IMR-90 (cell line): ENCODE results near the gene PSMG3. TPM values are rescaled to one million over a fixed set of nuclear protein-coding genes. Genes with fewer than 3 reads are reported as not detected.

ENCODE experiments used
- ATAC-seq: fragments of 200-7000 bp; cut with Tn5 transposase; 2 replicates; pipeline ENCODE4 v1.9.1; 2020; ENCODE audit warnings: low read depth, mild to moderate bottlenecking, moderate library complexity
- BruUV-seq: library from RNA; stranded (reverse); fragments of 400-500 nt; replicated peaks from 2 replicates; lab custom pipeline; 2021; lab: Mats Ljungman, UMichigan
- CTCF ChIA-PET: fragments of 300-600 bp; formaldehyde crosslinking; extraction: SDS; loops from one replicate; lab custom pipeline; 2021; ENCODE audit warnings: antibody characterized with exemption; lab: Yijun Ruan, JAX
- POLR2A ChIA-PET: fragments of 300-600 bp; sonication (Branson Sonifier 250); formaldehyde crosslinking; loops from one replicate; lab custom pipeline; 2022; ENCODE audit warnings: antibody characterized with exemption; ENCODE audit not compliant: unreplicated experiment; lab: Charles Lee
- DNase-seq: peaks from one replicate; pipeline ENCODE4 v3.0.0; 2013
- H2AFZ ChIP-seq: replicated peaks from 2 replicates; pipeline ENCODE3; 2013; ENCODE audit warnings: low read length, mild to moderate bottlenecking; ENCODE audit not compliant: poor library complexity
- H2AK5ac ChIP-seq: 2 replicates; pipeline ENCODE4 v1.6.1; 2013; ENCODE audit warnings: low read depth, low read length, inconsistent platforms
- H2AK9ac ChIP-seq: replicated peaks from 2 replicates; pipeline ENCODE3; 2013; ENCODE audit warnings: mild to moderate bottlenecking, low read depth, low read length, moderate library complexity; ENCODE audit not compliant: poor library complexity
- H2BK120ac ChIP-seq: 2 replicates; pipeline ENCODE4 v1.6.1; 2013; ENCODE audit warnings: low read depth, low read length, inconsistent platforms
- H2BK15ac ChIP-seq: 3 replicates; pipeline ENCODE4 v1.6.1; 2013; ENCODE audit warnings: low read depth, low read length, inconsistent platforms
- H2BK20ac ChIP-seq: 2 replicates; pipeline ENCODE4 v1.6.1; 2013; ENCODE audit warnings: low read depth, mild to moderate bottlenecking, inconsistent platforms, low read length, moderate library complexity
- H2BK5ac ChIP-seq: 2 replicates; pipeline ENCODE4 v1.6.1; 2013; ENCODE audit warnings: mild to moderate bottlenecking, low read depth, low read length, inconsistent platforms; ENCODE audit not compliant: poor library complexity, severe bottlenecking
- H3K14ac ChIP-seq: replicated peaks from 2 replicates; pipeline ENCODE4 v1.6.1; 2013; ENCODE audit warnings: low read depth, low read length, inconsistent platforms
- H3K18ac ChIP-seq: 2 replicates; pipeline ENCODE4 v1.6.1; 2013; ENCODE audit warnings: low read depth, low read length, control low read depth
- H3K23ac ChIP-seq: 2 replicates; pipeline ENCODE4 v1.6.1; 2013; ENCODE audit warnings: low read depth, low read length, inconsistent platforms
- H3K27ac ChIP-seq: 2 replicates; pipeline ENCODE4 v1.5.1; 2013; ENCODE audit warnings: mild to moderate bottlenecking, control low read depth, low read length; ENCODE audit not compliant: insufficient read depth
- H3K27me3 ChIP-seq: 2 replicates; pipeline ENCODE4 v1.6.1; 2013; ENCODE audit warnings: low read length; ENCODE audit not compliant: control insufficient read depth, insufficient read depth
- H3K36me3 ChIP-seq: 2 replicates; pipeline ENCODE4 v1.6.1; 2013; ENCODE audit warnings: low read length, mixed read lengths; ENCODE audit not compliant: control insufficient read depth, insufficient read depth
- H3K4ac ChIP-seq: 2 replicates; pipeline ENCODE4 v1.6.1; 2013; ENCODE audit warnings: low read depth, low read length, inconsistent platforms
- H3K4me1 ChIP-seq: 2 replicates; pipeline ENCODE4 v1.6.1; 2013; ENCODE audit warnings: low read length, mixed read lengths; ENCODE audit not compliant: control insufficient read depth, insufficient read depth
- H3K4me2 ChIP-seq: 2 replicates; pipeline ENCODE4 v1.6.1; 2013; ENCODE audit warnings: low read depth, mild to moderate bottlenecking, control low read depth, low read length, moderate library complexity
- H3K4me3 ChIP-seq: 2 replicates; pipeline ENCODE4 v1.5.1; 2013; ENCODE audit warnings: low read depth, mild to moderate bottlenecking, control low read depth, low read length, moderate library complexity; ENCODE audit not compliant: insufficient read depth
- H3K56ac ChIP-seq: 2 replicates; pipeline ENCODE4 v1.6.1; 2013; ENCODE audit warnings: low read length, inconsistent platforms; ENCODE audit not compliant: insufficient read depth; ENCODE audit errors: extremely low read depth
- H3K79me1 ChIP-seq, 2 experiments: 2 replicates each; pipeline ENCODE4 v1.6.1; 2013; ENCODE audit warnings: low read length in 2 of 2, inconsistent platforms in 1 of 2, low read depth in 1 of 2
- H3K9ac ChIP-seq: 2 replicates; pipeline ENCODE4 v1.6.1; 2013; ENCODE audit warnings: low read depth, low read length, control low read depth
- H3K9me1 ChIP-seq: 2 replicates; pipeline ENCODE4 v1.6.1; 2013; ENCODE audit warnings: low read length, inconsistent platforms; ENCODE audit not compliant: insufficient read depth
- H3K9me3 ChIP-seq: 2 replicates; pipeline ENCODE4 v1.6.1; 2013; ENCODE audit warnings: low read length; ENCODE audit not compliant: control insufficient read depth, insufficient read depth
- H4K20me1 ChIP-seq: 2 replicates; pipeline ENCODE4 v1.6.1; 2013; ENCODE audit warnings: low read length, inconsistent platforms; ENCODE audit not compliant: insufficient read depth
- H4K5ac ChIP-seq: 2 replicates; pipeline ENCODE4 v1.6.1; 2013; ENCODE audit warnings: mild to moderate bottlenecking, low read depth, low read length, control low read depth
- H4K8ac ChIP-seq, 2 experiments: 2 replicates each; pipeline ENCODE4 v1.6.1; 2013; ENCODE audit warnings: low read depth in 2 of 2, low read length in 2 of 2, control low read depth in 1 of 2, inconsistent platforms in 1 of 2
- H4K91ac ChIP-seq: 2 replicates; pipeline ENCODE4 v1.6.1; 2013; ENCODE audit warnings: low read depth, low read length, inconsistent platforms; ENCODE audit not compliant: insufficient read depth
- CEBPB ChIP-seq: IDR thresholded peaks from 2 replicates; pipeline ENCODE4 v1.6.1; 2012; ENCODE audit warnings: low read depth, low read length, improper control_type of control experiment
- FOS ChIP-seq: fragments of 150-350 bp; IDR thresholded peaks from 2 replicates; pipeline ENCODE4 v1.6.1; 2016; ENCODE audit warnings: low read depth, low read length
- MXI1 ChIP-seq: IDR thresholded peaks from 2 replicates; pipeline ENCODE4 v1.6.1; 2012; ENCODE audit warnings: low read depth, mild to moderate bottlenecking, low read length, moderate library complexity, borderline replicate concordance
- USF2 ChIP-seq: fragments of 150-350 bp; IDR thresholded peaks from 2 replicates; pipeline ENCODE4 v1.6.1; 2017; ENCODE audit warnings: mild to moderate bottlenecking, antibody characterized with exemption, low read length, low read depth
- WGBS, 2 experiments: methylation state at CpG; one replicate each; pipeline versions ENCODE4 v1.1.5 to v1.1.7; 2013; ENCODE audit warnings: missing lambda C conversion rate in 2 of 2; ENCODE audit not compliant: insufficient read length in 1 of 2; ENCODE audit errors: extremely low coverage in 2 of 2; 5-methylcytosine and 5-hydroxymethylcytosine counted together
- dilution Hi-C: fragments of 300-500 bp; cut with HindIII; formaldehyde crosslinking; loops from one replicate; pipeline ENCODE4 v1.14.3; 2018; ENCODE audit warnings: low sequenced_read_pairs; ENCODE audit not compliant: unreplicated experiment
- in situ Hi-C: fragments of 300-500 bp; cut with MboI; formaldehyde crosslinking; loops from 3 replicates; pipeline ENCODE4 v1.14.3; 2019; ENCODE audit warnings: low sequenced_read_pairs, inconsistent platforms, mixed read lengths
- intact Hi-C: fragments of 100-400 bp; cut with micrococcal nuclease; formaldehyde crosslinking; loops from 2 replicates; pipeline ENCODE4 v1.10.0; 2022
- polyA plus RNA-seq, 3 experiments: library from polyadenylated mRNA; depleted of rRNA; stranded (reverse); fragments of >200 nt; gene quantifications; 2 replicates each; pipeline ENCODE4 v1.2.3, GENCODE V29; 2012; ENCODE audit warnings: low replicate concordance in 1 of 3
- total RNA-seq: library from RNA; depleted of rRNA; stranded (reverse); fragments of >200 nt; gene quantifications from 2 replicates; pipeline ENCODE4 v1.2.3, GENCODE V29; 2012

PSMG3 gene
- total and polyA plus RNA-seq, 2 of the 4 experiments (the other 2 are of a cell fraction) = 37.3 to 54.1 TPM

- Histone ChIP-seq H3K4me2 (no peak overlapping the region), H3K4ac (peak overlapping the region; percentile 57; the same call in 1 of the 2 replicates), H4K91ac (no peak overlapping the region), H3K23ac (no peak overlapping the region), H3K9me3 (no peaks in the 10 kb centered on the region), H3K4me3 (no peak overlapping the region), H2BK5ac (no peak overlapping the region), H3K18ac (no peak overlapping the region), H2AFZ (no peak overlapping the region), H3K27me3 (no peaks in the 10 kb centered on the region), H3K14ac (no peak overlapping the region), H4K20me1 (peaks cover 44% of the 10 kb centered on the region), H3K36me3 (peaks cover 10% of the 10 kb centered on the region), H4K8ac (no peak overlapping the region), H2BK20ac (no peak overlapping the region), H3K79me1 (peaks cover 0 to 60% of the 10 kb centered on the region in 2 experiments; a peak in 2 of 4 replicates), H3K9me1 (peaks cover 13% of the 10 kb centered on the region), H2AK9ac (no peak overlapping the region), H3K9ac (no peak overlapping the region), H2BK15ac (no peak overlapping the region), H3K56ac (no peak overlapping the region), H2AK5ac (peak overlapping the region; percentile 79), H2BK120ac (peak overlapping the region; percentile 32; the same call in 1 of the 2 replicates), H3K4me1 (peaks cover 41% of the 10 kb centered on the region), H4K5ac (no peak overlapping the region), H3K27ac (0 out of 2 replicates have a peak overlapping the region, but pooled peaks have one; percentile 12)
- in situ Hi-C loops (no loop called here), intact Hi-C loops (loop anchor here (5.0 kb wide), 1 partner anchor 33 kb away; the partner anchor contains the start of gene INTS1), dilution Hi-C loops (no loop called here)
- BruUV-seq = no TSS peak
- ATAC-seq (no peak), DNase-seq (no peak)
- ChIA-PET POLR2A (interaction anchor here (0.6 kb wide), 1 partner anchor 533 kb away, joined by 4 read pairs; no protein-coding TSS in a partner anchor), CTCF (no interaction called here)
- TF ChIP-seq MXI1 (no peak), FOS (no peak), CEBPB (no peak), USF2 (no peak)
- 50% methylated on average over 2 of the region's 6 CpGs; no CpG with 5 or more reads in 1 of the 2 experiments for WGBS, 2 experiments
Observed at GRCh38 chr7:1535100-1535458, 34.8 kb downstream of the PSMG3 start.
